GM23338 (cell line): ENCODE measurements around the gene CHST12. TPM values are rescaled to one million over a fixed set of nuclear protein-coding genes. Genes with fewer than 3 reads are reported as not detected.

Experiments
- ATAC-seq: fragments of 200-7000 bp; cut with Tn5 transposase; 3 replicates; pipeline ENCODE4 v1.9.1; 2020
- DNase-seq: peaks from one replicate; pipeline ENCODE4 v3.0.0-alpha.2; 2015; ENCODE audit warnings: low spot score
- H2AFZ ChIP-seq: fragments of 200-600 bp; sonication (generic); 2 replicates; pipeline ENCODE4 v1.8.0; 2016; ENCODE audit warnings: antibody characterized with exemption, mild to moderate bottlenecking, moderate library complexity
- H3F3A ChIP-seq: fragments of 200-600 bp; sonication (generic); replicated peaks from 2 replicates; pipeline ENCODE4 v1.8.0; 2017; ENCODE audit warnings: antibody characterized with exemption, mixed run types, low read depth
- H3K27ac ChIP-seq: fragments of 200-600 bp; sonication (generic); 2 replicates; pipeline ENCODE4 v1.6.1; 2016; ENCODE audit warnings: low read depth
- H3K27me3 ChIP-seq: fragments of 200-600 bp; sonication (generic); 2 replicates; pipeline ENCODE4 v1.8.0; 2016; ENCODE audit warnings: mild to moderate bottlenecking, mixed run types, moderate library complexity; ENCODE audit not compliant: insufficient read depth
- H3K36me3 ChIP-seq: fragments of 200-600 bp; sonication (generic); 2 replicates; pipeline ENCODE4 v1.8.0; 2016; ENCODE audit warnings: mild to moderate bottlenecking; ENCODE audit not compliant: insufficient read depth
- H3K4me1 ChIP-seq: fragments of 200-600 bp; sonication (generic); 2 replicates; pipeline ENCODE4 v1.8.0; 2016; ENCODE audit warnings: mild to moderate bottlenecking, moderate library complexity; ENCODE audit not compliant: insufficient read depth
- H3K4me2 ChIP-seq: fragments of 200-600 bp; sonication (generic); 2 replicates; pipeline ENCODE4 v1.7.1; 2017; ENCODE audit warnings: mixed run types
- H3K4me3 ChIP-seq: fragments of 200-600 bp; sonication (generic); 2 replicates; pipeline ENCODE4 v1.6.1; 2016; ENCODE audit warnings: mixed run types
- H3K79me2 ChIP-seq: fragments of 200-600 bp; sonication (generic); replicated peaks from 2 replicates; pipeline ENCODE4 v1.8.0; 2017; ENCODE audit warnings: mild to moderate bottlenecking; ENCODE audit not compliant: insufficient read depth
- H3K9me2 ChIP-seq: fragments of 200-600 bp; sonication (generic); 2 replicates; pipeline ENCODE4 v1.8.0; 2017; ENCODE audit not compliant: insufficient read depth
- H4K20me1 ChIP-seq: fragments of 200-600 bp; sonication (generic); replicated peaks from 2 replicates; pipeline ENCODE4 v1.8.0; 2017; ENCODE audit warnings: mild to moderate bottlenecking; ENCODE audit not compliant: insufficient read depth
- H3K27ac Mint-ChIP-seq: 2 replicates; pipeline ENCODE4 v1.8.0; 2020; ENCODE audit warnings: inconsistent platforms, mild to moderate bottlenecking, moderate library complexity, mixed read lengths
- H3K27me3 Mint-ChIP-seq: 3 replicates; pipeline ENCODE4 v1.8.0; 2022; ENCODE audit warnings: low read depth, mild to moderate bottlenecking, moderate library complexity, mixed read lengths, inconsistent platforms; ENCODE audit not compliant: insufficient read depth, poor library complexity
- H3K36me3 Mint-ChIP-seq: 3 replicates; pipeline ENCODE4 v1.8.0; 2021; ENCODE audit warnings: low read depth, mild to moderate bottlenecking, inconsistent platforms, moderate library complexity, mixed read lengths
- H3K4me1 Mint-ChIP-seq: 3 replicates; pipeline ENCODE4 v1.8.0; 2020; ENCODE audit warnings: mild to moderate bottlenecking, inconsistent platforms, mixed read lengths
- H3K4me3 Mint-ChIP-seq: 3 replicates; pipeline ENCODE4 v1.8.0; 2021; ENCODE audit warnings: moderate library complexity, mild to moderate bottlenecking, inconsistent platforms, mixed read lengths
- H3K9me3 Mint-ChIP-seq: 3 replicates; pipeline ENCODE4 v1.8.0; 2020; ENCODE audit warnings: moderate library complexity, mild to moderate bottlenecking, inconsistent platforms, mixed read lengths
- CREB1 ChIP-seq: fragments of 250-450 bp; sonication (Bioruptor Pico); IDR thresholded peaks from 2 replicates; pipeline ENCODE4 v1.5.0; 2020; ENCODE audit warnings: low read depth, mild to moderate bottlenecking, moderate library complexity
- ETS1 ChIP-seq: IDR thresholded peaks from 2 replicates; pipeline ENCODE4 v1.6.1; 2016; ENCODE audit warnings: antibody characterized with exemption
- EZH2 ChIP-seq: fragments of 200-600 bp; sonication (generic); IDR thresholded peaks from one replicate; pipeline ENCODE4 v1.8.0; 2017; ENCODE audit warnings: antibody characterized with exemption, mild to moderate bottlenecking, low read depth; ENCODE audit not compliant: unreplicated experiment
- EZH2phosphoT487 ChIP-seq: fragments of 200-600 bp; sonication (generic); IDR thresholded peaks from one replicate; pipeline ENCODE4 v1.8.1; 2018; ENCODE audit warnings: antibody characterized with exemption; ENCODE audit not compliant: unreplicated experiment
- NANOG ChIP-seq: IDR thresholded peaks from 2 replicates; pipeline ENCODE4 v1.6.1; 2016; ENCODE audit warnings: antibody characterized with exemption, borderline replicate concordance
- POLR2AphosphoS5 ChIP-seq: IDR thresholded peaks from 2 replicates; pipeline ENCODE4 v1.6.1; 2016; ENCODE audit warnings: antibody characterized with exemption, low read depth
- REST ChIP-seq: IDR thresholded peaks from one replicate; pipeline ENCODE4 v1.6.1; 2018; ENCODE audit warnings: antibody characterized with exemption; ENCODE audit not compliant: unreplicated experiment
- STAT1 ChIP-seq: IDR thresholded peaks from one replicate; pipeline ENCODE4 v1.6.1; 2016; ENCODE audit warnings: antibody characterized with exemption; ENCODE audit not compliant: unreplicated experiment
- ZNF114 ChIP-seq: fragments of 250-450 bp; sonication (Bioruptor Pico); IDR thresholded peaks from 2 replicates; pipeline ENCODE4 v1.5.0; 2020; ENCODE audit warnings: mild to moderate bottlenecking, moderate library complexity
- ZNF462 ChIP-seq: fragments of 250-450 bp; sonication (Bioruptor Pico); IDR thresholded peaks from 2 replicates; pipeline ENCODE4 v1.5.0; 2020; ENCODE audit warnings: mild to moderate bottlenecking, moderate library complexity
- polyA plus RNA-seq: library from polyadenylated mRNA; unstranded; fragments of >200 nt; fragmentation: Nextera tagmentation; extraction: Ambion mirVana; gene quantifications from 2 replicates; pipeline ENCODE4 v1.2.1, GENCODE V29; 2016
- total RNA-seq: library from RNA; depleted of rRNA; stranded (reverse); fragments of >200 nt; shearing (Covaris generic); gene quantifications from 2 replicates; pipeline ENCODE4 v1.2.3, GENCODE V29; 2014

The CHST12 gene
- total and polyA plus RNA-seq, 2 experiments from 2014 or later, result 10.1 to 14.6 TPM

- TF ChIP-seq REST, result no peak
Measured at GRCh38 chr7:2432910-2433712, 29.7 kb downstream of the CHST12 start (continued).

- Histone ChIP-seq H4K20me1 (no peaks in the 10 kb centered on the region), H3K9me2 (no peaks in the 10 kb centered on the region), H3K4me3 (no peak overlapping the region), H2AFZ (no peak overlapping the region), H3K4me2 (no peak overlapping the region), H3K4me1 (no peaks in the 10 kb centered on the region), H3K27ac (no peak overlapping the region), H3F3A (no peaks in the 10 kb centered on the region), H3K79me2 (no peaks in the 10 kb centered on the region; the same call in 1 of the 2 replicates), H3K36me3 (no peaks in the 10 kb centered on the region), H3K27me3 (no peaks in the 10 kb centered on the region)
- H3K4me3 Mint-ChIP-seq, result no peak overlapping the region
- no peak overlapping the region for H3K27ac Mint-ChIP-seq
- peaks cover 12% of the 10 kb centered on the region for H3K36me3 Mint-ChIP-seq
- no peak for DNase-seq
- peaks cover 2% of the 10 kb centered on the region for H3K27me3 Mint-ChIP-seq
- ATAC-seq, result no peak
- peaks cover 5% of the 10 kb centered on the region; the same call in 1 of the 3 replicates for H3K4me1 Mint-ChIP-seq
- peaks cover 7% of the 10 kb centered on the region; the same call in 2 of the 3 replicates for H3K9me3 Mint-ChIP-seq
- TF ChIP-seq CREB1 (CRISPR knock-in tag) (no peak), NANOG (no peak), EZH2 (no peak), ZNF462 (CRISPR knock-in tag) (no peak), ZNF114 (no peak), EZH2phosphoT487 (no peak), POLR2AphosphoS5 (no peak), ETS1 (no peak), STAT1 (no peak)
Measured at GRCh38 chr7:2433713-2434550, 30.5 kb downstream of the CHST12 start.
